GM18870 (cell line): ENCODE results near the gene ASPHD1.
"Not testable (repeated sequence)": the region's sequence is repeated elsewhere in the genome, so short reads cannot be mapped to it uniquely, and the experiment has no call there.

ENCODE experiments used
- ATAC-seq: cut with Tn5 transposase; IDR thresholded peaks from one replicate; pipeline ENCODE4 v1.9.1; 2021; ENCODE audit warnings: moderate library complexity; ENCODE audit not compliant: unreplicated experiment

ASPHD1 gene

GRCh38 chr16:29927070-29927905 is 27.0 kb downstream of the ASPHD1 start:
- ATAC-seq: no peak

GRCh38 chr16:29931750-29932149 is 31.5 kb downstream of the ASPHD1 start:
- ATAC-seq: not testable (repeated sequence)

GRCh38 chr16:29940656-29941055 is 40.4 kb downstream of the ASPHD1 start:
- no peak for ATAC-seq

- ATAC-seq: no peak
These were observed 43.8 kb downstream of the ASPHD1 start for GRCh38 chr16:29943846-29944799.

- ATAC-seq: no peak
These were observed 47.6 kb downstream of the ASPHD1 start for GRCh38 chr16:29947897-29948296.

- ATAC-seq: no peak
These were observed 50.6 kb downstream of the ASPHD1 start for GRCh38 chr16:29950806-29951461.

GRCh38 chr16:29951625-29952365 is 51.5 kb downstream of the ASPHD1 start:
- no peak for ATAC-seq
